ENCODE data around the gene CRYBG1. TPM values are rescaled to one million over a fixed set of nuclear protein-coding genes. Genes with fewer than 3 reads are reported as not detected.

CRYBG1 gene
- total and polyA plus RNA-seq, 8 donors: 9.9 to 37.1 (median 14.4) TPM

- H3K36me3 ChIP-seq: no peaks in the 10 kb centered on the region
- H3K9me3 ChIP-seq: no peaks in the 10 kb centered on the region
- H3K27me3 ChIP-seq: no peaks in the 10 kb centered on the region
- no peak for TF ChIP-seq CTCF (IDR thresholded peaks at IDR 0.05)
- H3K4me3 ChIP-seq: no peak overlapping the region
- DNase-seq (no peak), ATAC-seq (no peak)
- no peak overlapping the region for H3K27ac ChIP-seq
- intact Hi-C loops (cut with DNase I): no loop called here
- H3K4me1 ChIP-seq: no peaks in the 10 kb centered on the region
Measured at GRCh38 chr6:106462923-106463557, 102.5 kb downstream of the CRYBG1 start.

- intact Hi-C loops (cut with DNase I): no loop called here
- TF ChIP-seq CTCF (IDR thresholded peaks at IDR 0.05): no peak
- ATAC-seq: no peak
- no peak for DNase-seq
- Histone ChIP-seq H3K36me3 (no peaks in the 10 kb centered on the region), H3K27me3 (no peaks in the 10 kb centered on the region), H3K27ac (no peak overlapping the region), H3K4me3 (no peak overlapping the region), H3K4me1 (no peaks in the 10 kb centered on the region), H3K9me3 (no peaks in the 10 kb centered on the region)
Measured at GRCh38 chr6:106466211-106466610, 105.7 kb downstream of the CRYBG1 start.

- ATAC-seq (no peak), DNase-seq (no peak)
- Histone ChIP-seq H3K4me1 (no peaks in the 10 kb centered on the region), H3K27me3 (no peaks in the 10 kb centered on the region), H3K27ac (no peak overlapping the region), H3K36me3 (no peaks in the 10 kb centered on the region), H3K9me3 (no peaks in the 10 kb centered on the region), H3K4me3 (no peak overlapping the region)
- intact Hi-C loops (cut with DNase I): no loop called here
- TF ChIP-seq CTCF (IDR thresholded peaks at IDR 0.05): no peak
Measured at GRCh38 chr6:106468935-106469334, 108.4 kb downstream of the CRYBG1 start.

- no peak overlapping the region for H3K4me3 ChIP-seq
- no peak for TF ChIP-seq CTCF (IDR thresholded peaks at IDR 0.05)
- H3K27me3 ChIP-seq: no peaks in the 10 kb centered on the region
- ATAC-seq (no peak), DNase-seq (no peak)
- no peaks in the 10 kb centered on the region for H3K4me1 ChIP-seq
- H3K27ac ChIP-seq: no peak overlapping the region
- intact Hi-C loops (cut with DNase I): no loop called here
- no peaks in the 10 kb centered on the region for H3K9me3 ChIP-seq
- H3K36me3 ChIP-seq: no peaks in the 10 kb centered on the region
Measured at GRCh38 chr6:106469882-106470281, 109.4 kb downstream of the CRYBG1 start.

GRCh38 chr6:106470316-106470715 is 109.8 kb downstream of the CRYBG1 start:
- ATAC-seq (no peak), DNase-seq (no peak)
- no peak for TF ChIP-seq CTCF (IDR thresholded peaks at IDR 0.05)
- Histone ChIP-seq H3K9me3 (no peaks in the 10 kb centered on the region), H3K36me3 (no peaks in the 10 kb centered on the region), H3K4me1 (no peaks in the 10 kb centered on the region), H3K27me3 (no peaks in the 10 kb centered on the region), H3K27ac (no peak overlapping the region), H3K4me3 (no peak overlapping the region)
- intact Hi-C loops (cut with DNase I): no loop called here

Measured in left lung (tissue), 10 donors.